Limb (tissue), 2 donors: Measurements from ENCODE around the gene NALCN.

Experiments used
- DNase-seq, 2 donors: peaks; one replicate each; pipeline ENCODE4 v3.0.0-alpha.2; 2016; ENCODE audit errors: extremely low spot score in 2 of 2

NALCN gene

GRCh38 chr13:101210774-101211173, 205.5 kb downstream of the NALCN start:
- DNase-seq, result no peak

- no peak for DNase-seq
Observed at GRCh38 chr13:101209206-101209893, 207.0 kb downstream of the NALCN start.

- no peak for DNase-seq
Observed at GRCh38 chr13:101205408-101205807, 210.9 kb downstream of the NALCN start.

- DNase-seq, result no peak
Observed at GRCh38 chr13:101204270-101205020, 211.9 kb downstream of the NALCN start.

GRCh38 chr13:101202590-101202989, 213.7 kb downstream of the NALCN start:
- DNase-seq, result no peak

GRCh38 chr13:101190976-101191375, 225.3 kb downstream of the NALCN start:
- no peak for DNase-seq

GRCh38 chr13:101190337-101190736, 226.0 kb downstream of the NALCN start:
- no peak for DNase-seq

GRCh38 chr13:101185606-101186005, 230.7 kb downstream of the NALCN start:
- no peak for DNase-seq

- no peak for DNase-seq
Observed at GRCh38 chr13:101181076-101181685, 235.1 kb downstream of the NALCN start.

- no peak for DNase-seq
Observed at GRCh38 chr13:101179021-101179420, 237.3 kb downstream of the NALCN start.

GRCh38 chr13:101178406-101178805, 237.9 kb downstream of the NALCN start:
- DNase-seq, result no peak

GRCh38 chr13:101170306-101170705, 246.0 kb downstream of the NALCN start:
- DNase-seq, result no peak

- no peak for DNase-seq
Observed at GRCh38 chr13:101157261-101157660, 259.0 kb downstream of the NALCN start.

- no peak for DNase-seq
Observed at GRCh38 chr13:101155920-101156319, 260.4 kb downstream of the NALCN start.

- DNase-seq, result no peak
Observed at GRCh38 chr13:101152184-101152583, 264.1 kb downstream of the NALCN start.

- DNase-seq, result no peak
Observed at GRCh38 chr13:101150998-101151397, 265.3 kb downstream of the NALCN start.

- peak; percentile 8 to 43 for DNase-seq
Observed at GRCh38 chr13:101149735-101150384, 266.4 kb downstream of the NALCN start.

- DNase-seq, result no peak
Observed at GRCh38 chr13:101146101-101146898, 270.0 kb downstream of the NALCN start.

- peak in 1 of 2 donors; percentile 73 for DNase-seq
Observed at GRCh38 chr13:101144808-101145419, 271.4 kb downstream of the NALCN start.

GRCh38 chr13:101140936-101141335, 275.4 kb downstream of the NALCN start:
- no peak for DNase-seq
